HG02943 (cell line): Measurements from ENCODE around the gene METTL3.
"Not testable (repeated sequence)": the region's sequence is repeated elsewhere in the genome, so short reads cannot be mapped to it uniquely, and the experiment has no call there.

Source experiments
- ATAC-seq: cut with Tn5 transposase; IDR thresholded peaks from one replicate; pipeline ENCODE4 v1.9.1; 2021; ENCODE audit warnings: mild to moderate bottlenecking, low read depth, moderate library complexity; ENCODE audit not compliant: unreplicated experiment

The METTL3 gene

DNA sequence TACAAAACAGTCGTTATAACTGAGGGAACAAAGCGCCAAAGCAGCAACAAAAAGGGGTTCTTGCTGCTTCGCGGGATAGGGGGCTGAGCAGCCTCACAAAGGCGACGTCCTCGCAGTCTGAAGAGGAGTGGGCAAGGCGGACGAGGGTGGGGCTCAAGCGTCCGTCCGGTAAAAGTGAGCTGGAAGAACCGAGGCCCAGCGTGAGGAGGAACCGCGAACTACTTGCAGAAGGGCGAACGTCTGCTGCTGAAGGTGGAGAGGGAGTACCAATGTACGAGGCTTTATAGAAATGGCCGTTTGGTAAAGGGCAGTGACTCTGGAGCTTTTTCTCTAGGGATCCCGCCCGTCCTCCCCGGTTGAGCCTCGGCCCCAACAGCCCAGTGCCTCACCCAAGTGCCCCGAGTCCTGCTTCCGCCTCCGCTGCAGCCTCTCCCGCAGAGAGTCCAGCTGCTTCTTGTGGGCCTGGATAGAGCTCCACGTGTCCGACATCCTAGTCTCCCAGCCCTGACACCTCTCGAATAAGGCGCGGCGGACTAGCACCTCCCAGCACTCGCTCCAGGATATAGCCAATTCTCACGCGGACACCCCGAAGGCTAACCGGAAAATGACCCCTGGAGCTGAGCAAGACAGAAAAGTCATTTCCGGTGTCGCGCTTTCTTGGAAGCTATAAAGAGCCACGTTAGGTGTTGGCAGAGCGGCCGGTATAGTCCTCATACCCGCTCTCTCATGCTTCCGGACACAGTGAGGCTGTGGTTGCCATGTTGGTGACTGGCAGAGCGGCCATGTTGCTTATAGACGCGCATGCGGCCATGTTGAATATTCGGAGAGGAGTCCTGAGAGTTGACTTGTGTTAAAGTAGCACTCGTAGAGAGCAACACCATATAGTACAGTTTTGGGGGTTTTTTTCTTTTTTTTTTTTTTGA, at the start of gene METTL3:
METTL3 (minus strand) TSS at position 606 of the 923 bp plus-strand sequence; CDS start at position 489, 117 bp downstream.
- ATAC-seq, result peak; percentile 99

GRCh38 chr14:21558703-21559170, 47.6 kb upstream of the METTL3 start:
- ATAC-seq, result no peak

GRCh38 chr14:21557084-21557901, 46.2 kb upstream of the METTL3 start:
- no peak for ATAC-seq

DNA sequence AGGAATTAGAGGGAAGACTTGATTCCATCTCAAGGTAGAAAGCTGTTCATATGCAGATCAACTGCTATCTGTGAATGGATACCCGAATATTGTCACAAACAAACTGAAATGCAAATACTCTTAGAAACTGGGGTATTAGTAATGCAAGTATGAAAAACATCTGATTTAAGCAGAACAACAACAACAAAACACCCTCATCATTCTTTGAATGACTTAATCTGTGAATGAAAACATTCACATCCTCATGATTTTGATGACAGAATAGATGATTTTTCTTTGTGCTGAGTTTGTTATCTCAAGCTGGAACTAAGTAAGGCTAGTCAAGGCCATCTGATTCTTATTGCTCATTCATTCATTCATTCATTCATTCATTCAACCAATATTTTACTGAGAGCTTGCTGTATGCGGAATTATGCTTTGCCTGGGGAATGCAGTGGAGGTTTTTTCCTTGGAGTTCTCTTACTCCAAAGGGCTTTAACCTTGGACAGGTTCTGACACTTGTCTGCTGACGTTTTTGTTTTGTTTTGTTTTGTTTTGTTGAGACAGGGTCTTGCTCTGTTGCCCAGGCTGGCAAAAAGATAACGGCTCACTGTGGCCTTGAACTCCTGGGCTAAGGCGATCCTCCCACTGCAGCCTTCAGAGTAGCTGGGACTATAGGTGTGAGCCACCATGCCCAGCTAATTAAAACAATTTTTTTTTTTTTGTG, 45.4 kb upstream of the METTL3 start:
- ATAC-seq, result no peak

- no peak for ATAC-seq
Observed at GRCh38 chr14:21553266-21553665, 42.1 kb upstream of the METTL3 start.

DNA sequence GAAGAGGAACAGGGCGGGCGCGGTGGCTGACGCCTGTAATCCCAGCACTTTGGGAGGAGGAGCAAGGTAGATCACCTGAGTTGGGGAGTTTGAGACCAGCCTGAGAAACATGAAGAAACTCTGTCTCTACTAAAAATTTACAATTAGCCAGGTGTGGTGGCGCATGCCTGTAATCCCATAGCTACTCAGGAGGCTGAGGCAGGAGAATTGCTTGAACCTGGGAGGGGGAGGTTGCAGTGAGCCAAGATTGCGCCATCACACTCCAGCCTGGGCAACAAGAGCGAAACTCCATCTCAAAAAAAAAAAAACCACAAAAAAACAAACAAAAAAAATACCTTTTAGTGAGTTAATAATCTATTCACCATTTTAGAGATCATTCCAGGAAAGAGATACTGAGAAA, 33.4 kb upstream of the METTL3 start:
- not testable (repeated sequence) for ATAC-seq

DNA sequence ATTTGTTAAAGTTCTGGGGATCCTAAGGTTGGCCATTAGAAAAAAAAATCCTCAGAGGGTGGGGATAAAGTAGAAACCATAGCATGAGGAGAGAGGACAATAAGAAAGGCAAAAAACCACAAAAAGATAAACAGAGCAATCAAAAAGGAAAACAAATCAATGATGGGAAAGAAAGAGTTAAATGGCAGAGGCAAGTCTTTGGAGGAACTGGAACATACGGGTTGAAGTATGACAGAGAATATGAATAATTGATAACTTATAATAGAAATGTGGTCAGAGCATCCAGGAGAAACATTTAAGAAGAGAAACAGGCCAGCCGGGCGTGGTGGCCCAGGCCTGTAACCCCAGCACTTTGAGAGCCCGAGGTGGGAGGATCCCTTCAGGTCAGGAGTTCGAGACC, 32.8 kb upstream of the METTL3 start:
- ATAC-seq, result no peak

- no peak for ATAC-seq
Observed at GRCh38 chr14:21543521-21543960, 32.4 kb upstream of the METTL3 start.

- no peak for ATAC-seq
Observed at GRCh38 chr14:21541413-21542074, 30.4 kb upstream of the METTL3 start.

DNA sequence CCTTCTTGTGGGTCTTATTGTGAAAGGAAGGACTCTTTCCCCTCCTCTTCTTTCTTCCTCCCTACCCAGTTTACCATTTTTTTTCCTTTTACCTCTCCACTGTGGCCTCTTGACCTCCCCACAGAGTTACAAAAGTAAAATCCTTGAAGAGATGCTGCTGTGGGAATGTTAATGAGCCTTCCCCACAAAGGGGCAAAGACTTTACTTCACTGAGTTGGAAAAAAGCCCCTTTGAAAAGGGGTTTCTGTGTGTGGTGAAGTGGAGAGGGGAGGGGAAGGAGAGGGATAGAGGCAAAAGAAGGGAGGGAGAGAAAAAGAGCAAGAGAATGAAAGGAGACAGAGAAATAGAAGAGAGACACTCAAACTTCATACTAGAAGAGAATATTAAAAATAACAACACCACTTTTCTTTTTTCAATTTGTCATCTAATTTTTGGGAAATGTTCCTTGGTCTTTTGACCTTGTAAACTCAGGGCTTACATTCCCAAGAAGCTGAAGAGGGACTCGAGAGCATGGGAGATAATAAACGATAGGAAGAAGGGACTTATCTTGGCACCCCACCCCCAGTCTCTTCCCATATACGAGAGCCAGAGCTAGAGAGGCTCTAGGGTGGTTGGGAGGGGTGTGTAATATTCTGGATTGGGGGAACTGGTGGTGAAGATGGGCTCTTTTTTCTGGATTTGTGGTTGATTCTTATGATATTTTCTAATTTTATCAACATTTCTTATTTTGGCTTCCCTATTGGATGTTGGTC, 28.2 kb upstream of the METTL3 start:
- no peak for ATAC-seq

GRCh38 chr14:21537090-21537424, 25.9 kb upstream of the METTL3 start:
- ATAC-seq, result no peak

DNA sequence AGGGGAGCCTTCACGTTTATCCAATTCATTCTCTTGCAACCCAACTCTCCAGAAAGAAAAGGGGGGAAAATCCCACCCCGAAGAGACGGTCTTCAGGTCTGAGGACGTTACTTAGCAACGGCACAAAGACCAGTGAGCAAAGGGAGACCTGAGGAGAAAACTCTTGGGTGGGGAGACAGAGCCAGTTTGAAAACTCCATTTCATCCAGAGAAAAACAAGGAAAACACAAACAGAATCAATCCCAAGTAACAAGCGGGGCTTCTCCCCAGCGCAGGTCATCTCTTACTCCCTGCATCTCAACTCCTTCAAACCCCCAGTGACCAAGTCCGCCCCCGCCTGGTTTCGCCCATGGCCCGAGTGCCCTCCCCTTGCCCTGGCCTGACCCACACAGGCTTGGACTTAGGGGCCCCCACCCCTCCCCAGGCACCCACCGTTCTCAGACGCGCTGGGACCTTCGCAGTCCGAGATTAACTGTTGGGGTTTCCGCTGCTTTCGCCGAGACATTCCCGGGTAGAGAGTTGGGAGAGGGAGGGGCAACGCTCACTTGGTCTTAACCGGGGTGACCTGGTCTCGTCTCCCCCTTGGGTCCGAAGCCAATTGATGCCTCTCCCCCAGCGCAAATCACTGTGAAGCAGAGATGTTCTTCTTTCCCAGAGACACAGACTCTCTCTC, 25.4 kb upstream of the METTL3 start:
- ATAC-seq, result no peak

- ATAC-seq, result no peak
Observed at GRCh38 chr14:21535545-21536417, 24.6 kb upstream of the METTL3 start.

- no peak for ATAC-seq
Observed at GRCh38 chr14:21534576-21534975, 23.4 kb upstream of the METTL3 start.

DNA sequence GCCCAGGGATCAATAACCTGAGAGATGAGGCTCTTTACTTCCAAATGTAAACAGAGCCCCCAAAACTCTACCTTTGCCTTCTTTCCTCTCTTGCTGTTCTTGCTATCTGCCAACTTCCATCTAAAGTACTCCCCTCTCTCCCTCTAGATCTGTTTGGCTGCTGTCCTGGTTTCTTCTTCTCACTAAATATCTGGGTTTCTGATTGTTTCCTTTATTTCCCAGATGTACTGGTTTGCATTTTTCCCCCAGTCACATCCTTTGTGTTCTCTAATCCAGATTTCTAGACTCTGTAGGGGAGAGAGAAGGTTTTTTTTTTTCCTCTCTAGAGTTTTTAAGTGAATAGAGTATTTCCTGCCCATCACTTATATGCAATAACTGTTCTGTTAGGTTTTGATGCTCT, 22.2 kb upstream of the METTL3 start:
- ATAC-seq, result no peak

DNA sequence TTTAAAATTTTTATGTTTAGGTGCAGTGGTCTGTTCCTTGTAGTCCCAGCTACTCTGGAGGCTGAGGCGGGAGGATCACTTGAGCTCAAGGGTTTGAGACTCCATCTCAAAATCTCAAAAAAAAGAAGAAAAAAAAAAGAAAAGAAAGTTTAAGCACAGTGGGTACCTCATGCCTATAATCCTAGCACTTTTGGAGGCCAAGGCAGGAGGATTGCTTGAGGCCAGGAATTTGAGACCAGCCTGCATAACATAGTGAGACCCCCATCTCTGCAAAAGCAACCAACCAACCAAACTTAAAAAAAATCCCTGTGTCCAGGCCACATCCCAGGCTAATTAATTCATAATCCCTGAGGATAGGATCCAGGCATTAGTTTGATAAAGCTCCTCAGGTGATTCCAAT, 18.4 kb upstream of the METTL3 start:
- no peak for ATAC-seq

DNA sequence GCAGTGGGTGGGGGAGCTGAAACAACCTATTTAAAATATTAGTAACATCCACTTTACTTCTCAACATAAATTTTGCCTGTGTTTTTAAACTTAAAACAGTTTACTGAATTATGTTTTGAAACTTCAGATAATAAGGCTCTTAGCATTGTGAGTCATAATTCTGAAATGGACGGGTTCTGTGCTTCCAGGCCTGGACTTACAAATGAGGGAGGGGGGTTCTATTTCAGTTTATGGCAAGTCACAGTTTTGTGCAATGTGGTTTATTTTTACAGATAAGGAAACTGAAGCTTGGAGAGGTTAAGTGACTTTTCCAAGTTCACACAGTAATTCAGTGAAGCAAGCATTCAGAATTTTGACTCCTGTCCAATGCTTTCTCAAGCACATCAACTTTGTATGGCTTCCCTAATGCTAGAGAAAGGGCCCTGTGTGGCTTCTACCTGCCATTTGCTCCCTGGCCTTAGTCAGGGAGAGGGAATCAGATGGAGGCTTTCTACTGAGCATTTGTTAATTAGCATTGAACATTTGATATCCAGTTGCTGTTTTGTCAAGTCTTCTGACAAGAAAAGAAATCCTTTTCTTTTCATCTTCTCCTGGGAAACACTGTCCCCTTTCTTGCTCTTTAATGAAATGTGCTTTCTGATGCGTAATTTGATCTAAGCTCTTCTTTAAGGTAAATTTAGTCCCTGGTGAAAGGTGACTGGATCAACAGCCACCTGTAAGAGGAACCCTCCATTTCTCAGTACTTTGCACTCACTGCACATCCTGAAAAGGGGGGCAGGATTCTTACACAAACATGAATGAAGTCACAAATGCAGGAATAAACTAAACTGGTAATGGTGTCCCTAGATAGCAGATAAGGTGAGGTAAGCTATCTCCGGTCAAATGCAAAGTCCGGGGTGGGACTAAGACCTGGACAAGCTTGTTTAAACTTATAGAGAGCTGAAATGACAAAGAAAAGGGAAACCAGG, 17.5 kb upstream of the METTL3 start:
- no peak for ATAC-seq
